Esophagus muscularis mucosa (tissue), 3 donors: Measurements from ENCODE around the gene RRBP1.

Experiments used
- EP300 ChIP-seq: sonication (generic); formaldehyde crosslinking; IDR thresholded peaks from one replicate; pipeline ENCODE4 v1.6.1; 2017; ENCODE audit warnings: antibody characterized with exemption
- POLR2AphosphoS5 ChIP-seq, 2 donors: sonication (generic); formaldehyde crosslinking; IDR thresholded peaks; one replicate each; pipeline ENCODE4 v1.6.1; 2017; ENCODE audit warnings: antibody characterized with exemption in 2 of 2

GRCh38 chr20:17658648-17658993 lies 23.4 kb downstream of the RRBP1 start:
- TF ChIP-seq POLR2AphosphoS5 (IDR thresholded peaks at IDR 0.05) (no peak), EP300 (no peak)
